NCI-H2171 (cell line): ENCODE results near the gene TRUB1.
"Not testable (repeated sequence)": the region's sequence is repeated elsewhere in the genome, so short reads cannot be mapped to it uniquely, and the experiment has no call there.

Experiments
- DNase-seq: peaks from one replicate; lab custom pipeline; 2025; lab: John Stamatoyannopoulos, UW

The TRUB1 gene

GRCh38 chr10:114937962-114938855, at the start of gene TRUB1:
TRUB1 (plus strand) TSS chr10:114938195; CDS start chr10:114938254, 59 bp downstream.
- peak; percentile 57 for DNase-seq

GRCh38 chr10:114893251-114893650, 44.7 kb upstream of the TRUB1 start:
- no peak for DNase-seq

- no peak for DNase-seq
These were observed 43.1 kb upstream of the TRUB1 start for GRCh38 chr10:114894911-114895310.

- DNase-seq, result not testable (repeated sequence)
These were observed 41.0 kb upstream of the TRUB1 start for GRCh38 chr10:114897011-114897410.

DNA sequence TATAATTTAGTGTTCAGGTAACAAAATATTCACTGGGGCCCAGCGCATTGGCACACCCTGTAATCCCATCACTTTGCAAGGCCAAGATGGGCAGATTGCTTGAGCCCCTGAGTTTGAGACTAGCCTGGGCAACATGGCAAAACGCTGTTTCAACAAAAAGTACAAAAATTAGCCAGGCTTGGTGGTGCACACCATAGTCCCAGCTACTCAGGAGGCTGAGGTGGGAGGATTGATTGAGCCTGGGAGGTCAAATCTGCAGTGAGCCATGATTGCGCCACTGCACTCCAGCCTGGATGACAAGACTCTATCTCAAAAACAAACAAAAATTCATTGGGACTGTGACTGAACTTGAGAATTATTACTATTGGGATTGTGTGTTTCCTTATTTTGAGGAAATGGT, 40.4 kb upstream of the TRUB1 start:
- no peak for DNase-seq

- DNase-seq, result peak; percentile 45
These were observed 38.0 kb upstream of the TRUB1 start for GRCh38 chr10:114899982-114900381.

DNA sequence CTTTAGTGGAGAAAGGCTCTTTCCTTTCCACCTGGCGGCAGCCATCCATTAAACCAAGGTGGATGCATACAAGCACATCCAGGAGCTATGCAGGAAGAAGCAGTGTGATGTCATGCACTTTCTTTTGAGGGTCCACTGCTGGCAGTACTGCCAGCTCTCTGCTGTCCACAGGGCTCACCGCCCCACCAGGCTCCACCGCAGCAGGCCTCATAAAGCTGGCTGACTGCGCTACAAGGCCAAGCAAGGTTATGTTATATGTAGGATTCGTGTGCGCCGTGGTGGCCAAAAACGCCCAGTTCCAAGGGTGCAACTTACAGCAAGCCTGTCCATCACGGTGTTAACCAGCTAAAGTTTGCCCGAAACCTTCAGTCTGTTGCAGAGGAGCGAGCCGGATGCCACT, 37.3 kb upstream of the TRUB1 start:
- no peak for DNase-seq

DNA sequence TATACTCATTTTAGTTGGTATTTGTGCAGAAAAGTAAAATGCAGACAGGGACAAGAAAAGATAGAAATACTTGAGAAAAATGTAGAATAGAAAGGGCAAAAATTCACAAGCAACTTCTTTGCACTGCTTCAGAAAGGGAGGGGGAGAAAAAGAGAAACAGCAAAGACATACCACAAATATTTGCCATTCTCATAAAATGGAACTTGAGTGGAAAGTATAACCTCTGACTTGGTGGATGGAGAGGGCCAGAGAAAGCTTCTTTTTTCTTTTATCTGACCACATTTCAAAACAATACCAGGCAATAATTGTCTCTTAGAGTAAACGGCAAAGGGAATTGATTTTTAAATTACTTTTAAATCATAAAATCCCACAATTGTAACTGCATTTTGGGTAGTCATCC, 35.8 kb upstream of the TRUB1 start:
- no peak for DNase-seq

DNA sequence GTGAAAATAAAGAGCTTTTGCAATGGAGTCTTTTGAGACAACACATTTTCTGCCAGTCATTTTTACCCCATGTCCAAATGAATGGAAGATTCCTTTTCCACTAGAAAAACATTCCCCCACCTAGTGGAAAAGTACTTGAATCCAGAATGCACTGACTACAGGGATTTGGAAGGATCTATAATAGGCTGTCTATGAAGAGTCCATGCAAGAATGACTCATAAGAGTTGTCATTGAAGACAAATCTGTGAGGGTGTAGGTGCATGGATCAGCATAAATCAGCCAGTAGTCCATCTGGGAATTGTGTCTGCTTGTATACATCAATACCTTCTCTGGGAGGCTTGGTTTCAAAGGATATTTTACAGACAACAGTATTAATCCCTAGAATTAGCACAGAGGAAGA, 32.5 kb upstream of the TRUB1 start:
- DNase-seq, result no peak

DNA sequence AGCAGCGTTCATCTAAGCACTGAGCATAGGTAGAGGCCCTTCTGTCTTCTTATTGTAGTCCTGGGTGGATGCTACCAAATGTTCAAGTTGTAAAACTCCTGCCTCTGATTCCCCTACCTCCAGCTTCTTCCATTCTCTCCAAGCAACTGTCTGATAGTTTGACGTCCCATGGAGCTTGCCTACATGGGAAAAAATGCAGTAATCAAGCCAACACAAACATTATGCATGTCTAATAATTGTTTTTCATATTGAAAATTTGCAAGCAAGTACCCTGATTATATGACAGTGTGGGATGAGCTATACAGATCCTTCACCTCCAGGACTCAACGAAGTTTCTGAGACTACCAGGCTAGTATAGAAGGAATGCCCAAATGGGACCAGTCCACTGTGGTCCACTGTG, 31.0 kb upstream of the TRUB1 start:
- no peak for DNase-seq

GRCh38 chr10:114908896-114909295, 29.1 kb upstream of the TRUB1 start:
- no peak for DNase-seq

DNA sequence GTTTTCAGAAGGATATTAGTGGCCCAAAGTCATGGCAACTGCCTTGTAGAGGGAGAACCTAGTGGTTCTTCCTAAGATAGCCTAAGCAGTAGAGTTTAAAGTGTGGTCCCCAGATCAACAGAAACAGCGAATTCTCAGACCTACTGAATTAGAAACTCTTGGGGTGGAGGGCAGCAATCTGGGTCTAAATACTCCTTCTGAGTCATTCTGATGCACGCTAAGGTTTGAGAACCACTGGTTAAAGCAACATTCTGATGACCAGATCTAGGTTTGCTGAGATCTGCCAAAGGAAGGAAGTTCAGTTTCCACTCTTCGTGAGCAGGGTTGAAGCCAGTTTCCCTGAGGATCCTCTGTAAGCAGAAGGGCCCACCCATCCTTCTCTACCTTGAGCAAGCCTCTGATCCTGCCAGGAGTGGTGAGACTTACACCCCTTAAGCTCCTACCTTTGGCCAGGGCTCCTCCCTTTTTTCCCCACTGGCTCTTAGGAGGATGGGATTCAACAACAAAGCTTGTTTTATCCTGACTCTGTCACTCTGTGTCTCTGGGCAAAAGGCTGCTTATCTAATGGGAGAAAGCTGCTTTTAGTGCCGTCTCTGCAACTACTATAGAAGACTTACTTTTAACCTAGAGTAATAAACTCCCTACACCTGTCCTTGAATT, 26.8 kb upstream of the TRUB1 start:
- no peak for DNase-seq

DNA sequence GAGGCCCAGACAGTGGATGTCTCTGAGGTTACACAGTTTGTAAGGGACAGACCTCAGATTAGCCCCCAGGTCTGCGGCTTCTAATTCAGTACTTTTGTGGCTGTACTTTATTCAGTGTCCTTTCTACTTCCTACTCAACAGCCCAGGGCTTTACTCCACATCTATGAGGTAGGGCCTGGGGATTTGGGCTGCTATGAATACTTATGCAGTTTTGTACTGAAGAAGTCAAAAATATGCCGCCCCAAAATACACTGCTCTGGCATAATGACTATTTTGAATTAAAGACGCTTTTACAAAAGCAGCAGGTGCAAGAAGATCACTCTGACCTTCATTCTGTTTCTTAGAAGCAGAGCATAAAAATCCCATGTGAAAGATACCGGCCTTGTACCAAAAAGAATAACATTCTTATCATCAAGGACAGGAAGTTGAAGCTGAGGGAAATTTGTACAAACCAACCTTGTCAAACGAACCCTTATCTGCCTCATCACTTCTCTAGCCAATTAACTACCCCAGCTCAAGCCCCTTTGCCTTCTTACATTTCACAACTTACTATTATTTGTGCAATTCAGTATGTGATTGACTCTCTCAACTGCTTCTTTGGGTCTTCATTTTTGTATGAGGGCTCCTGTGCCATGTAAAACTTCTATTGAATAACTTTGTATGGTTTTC, 26.1 kb upstream of the TRUB1 start:
- no peak for DNase-seq

DNA sequence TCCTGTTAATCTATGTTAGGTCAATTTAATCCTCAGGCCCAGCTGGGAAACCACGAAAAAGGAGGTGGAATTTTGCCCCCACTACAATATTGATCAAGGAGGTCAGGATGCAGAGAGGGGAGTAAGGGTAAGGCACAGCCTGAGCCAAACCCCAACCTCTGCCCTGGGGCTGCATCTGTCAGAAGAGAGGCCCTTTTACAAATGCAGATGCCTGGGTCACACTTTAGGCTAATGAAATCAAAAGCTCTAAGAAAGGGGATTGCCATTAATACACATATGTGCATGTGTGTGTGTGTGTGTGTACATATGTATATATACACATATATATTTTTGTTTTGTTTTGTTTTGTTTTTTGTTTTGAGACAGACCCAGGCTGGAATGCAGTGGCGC, 25.5 kb upstream of the TRUB1 start:
- no peak for DNase-seq

DNA sequence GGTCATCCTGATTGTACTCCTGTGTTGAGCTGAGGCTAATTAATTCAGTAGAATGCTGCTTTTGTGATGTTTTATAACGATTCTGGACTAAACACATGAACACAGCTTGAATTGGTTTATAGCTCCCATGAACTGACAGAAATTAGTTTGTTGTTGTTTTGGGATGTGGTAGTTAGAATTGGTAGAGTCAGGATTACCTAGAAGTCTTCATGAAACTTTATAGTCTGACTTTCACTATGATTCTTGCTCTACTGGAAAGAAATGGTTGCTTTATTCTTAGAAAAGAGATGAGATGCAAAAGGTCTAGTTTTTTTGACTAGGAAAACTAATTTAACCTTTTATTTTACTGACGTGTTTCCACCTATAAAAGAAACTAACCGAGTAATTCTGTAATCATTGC, 23.4 kb upstream of the TRUB1 start:
- no peak for DNase-seq

GRCh38 chr10:114915294-114915693, 22.7 kb upstream of the TRUB1 start:
- DNase-seq, result no peak

- DNase-seq, result no peak
These were observed 21.3 kb upstream of the TRUB1 start for GRCh38 chr10:114916653-114917052.

DNA sequence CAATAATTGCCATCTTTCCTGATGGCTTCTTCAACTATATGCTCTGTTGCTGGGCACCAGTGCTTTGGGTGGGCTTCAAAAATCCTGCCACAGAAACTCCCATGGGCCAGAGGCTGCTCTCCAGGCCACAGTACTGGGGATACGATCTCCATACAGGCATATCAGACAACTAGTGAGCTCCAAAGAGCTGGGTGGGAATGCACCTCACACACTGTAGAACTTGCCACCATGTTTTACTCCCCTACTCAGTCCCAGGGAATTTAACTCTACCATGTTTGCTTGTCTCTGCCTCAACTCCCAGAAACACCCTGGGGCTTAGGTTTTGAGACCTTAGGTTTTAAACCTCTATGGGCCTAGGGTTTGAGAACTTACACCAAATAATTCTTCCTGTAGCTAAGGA, 20.5 kb upstream of the TRUB1 start:
- no peak for DNase-seq

- DNase-seq, result no peak
These were observed 19.9 kb upstream of the TRUB1 start for GRCh38 chr10:114917927-114918672.

- DNase-seq, result no peak
These were observed 17.5 kb upstream of the TRUB1 start for GRCh38 chr10:114920459-114920858.

GRCh38 chr10:114922003-114922402, 16.0 kb upstream of the TRUB1 start:
- no peak for DNase-seq

DNA sequence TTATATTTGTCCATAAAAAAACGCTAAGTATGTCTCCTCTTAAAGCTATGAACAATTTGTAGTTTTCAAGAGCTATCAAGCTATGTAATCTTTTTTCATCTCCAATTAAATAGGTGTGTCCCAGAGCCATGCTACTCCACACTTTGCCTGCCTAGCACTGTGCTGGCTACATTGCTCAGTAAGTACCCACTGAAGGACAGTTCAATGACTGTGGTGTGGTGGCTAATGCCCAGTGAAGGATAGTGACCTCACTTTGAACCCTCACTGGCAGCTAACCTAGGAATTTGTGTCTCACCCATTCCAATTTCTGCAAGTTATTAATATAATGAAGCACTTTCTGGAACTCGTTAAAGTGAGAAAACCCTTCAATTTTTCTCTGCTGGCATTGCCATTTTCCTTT, 14.4 kb upstream of the TRUB1 start:
- DNase-seq, result no peak
